ENCODE results near the gene SRRM3. TPM values are rescaled to one million over a fixed set of nuclear protein-coding genes. Genes with fewer than 3 reads are reported as not detected.
"Not testable (repeated sequence)": the region's sequence is repeated elsewhere in the genome, so short reads cannot be mapped to it uniquely, and the experiment has no call there.

The SRRM3 gene
- total RNA-seq, 2 experiments from 2014 or later: not detected

DNA sequence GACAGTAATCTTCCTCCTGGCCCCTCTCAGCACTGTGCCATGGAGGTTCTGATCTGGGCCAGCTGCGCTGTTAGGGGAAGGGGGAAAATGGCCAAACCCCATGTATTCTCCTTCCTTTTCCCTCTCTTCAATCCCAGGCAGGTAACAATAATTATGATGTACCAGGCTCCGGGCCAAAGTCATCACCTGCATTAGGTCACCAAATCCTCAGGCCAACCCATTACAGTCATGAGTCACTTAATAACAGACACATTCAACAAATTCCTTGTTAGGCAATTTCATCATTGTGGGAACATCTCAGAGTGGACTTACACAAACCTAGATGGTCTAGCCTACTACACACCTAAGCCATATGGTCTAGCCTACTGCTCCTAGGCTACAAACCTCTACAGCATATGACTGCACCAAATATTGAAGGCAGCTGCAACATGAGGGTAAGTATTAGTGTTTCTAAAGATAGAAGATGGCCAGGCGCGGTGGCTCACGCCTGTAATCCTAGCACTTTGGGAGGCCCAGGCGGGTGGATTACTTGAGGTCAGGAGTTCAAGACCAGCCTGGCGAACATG, 98.6 kb downstream of the SRRM3 start:
- POLR2A ChIA-PET: no interaction called here
- CTCF ChIA-PET: interaction anchor here (3.3 kb wide), 1 partner anchor 14 kb away, joined by 20 read pairs; no protein-coding TSS in a partner anchor

DNA sequence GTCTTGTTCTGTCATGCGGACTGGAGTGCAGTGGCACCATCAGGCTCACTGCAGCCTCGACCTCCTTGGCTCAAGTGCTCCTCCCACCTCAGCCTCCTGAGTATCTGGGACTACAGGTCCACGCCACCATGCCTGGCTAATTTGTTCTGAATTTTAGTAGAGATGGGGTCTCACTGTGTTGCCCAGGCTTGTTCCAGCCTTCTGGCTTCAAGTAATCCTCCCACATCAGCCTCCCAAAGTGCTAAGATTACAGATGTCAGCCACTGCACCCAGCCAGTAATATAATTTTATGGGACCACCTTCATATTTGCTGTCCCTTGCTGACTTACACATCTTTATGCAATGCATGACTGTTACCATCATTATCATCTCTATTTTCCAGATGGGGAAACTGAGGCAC, 99.3 kb downstream of the SRRM3 start:
- CTCF ChIA-PET: interaction anchor here (1.1 kb wide), 1 partner anchor 9 kb away, joined by 4 read pairs; no protein-coding TSS in a partner anchor

DNA sequence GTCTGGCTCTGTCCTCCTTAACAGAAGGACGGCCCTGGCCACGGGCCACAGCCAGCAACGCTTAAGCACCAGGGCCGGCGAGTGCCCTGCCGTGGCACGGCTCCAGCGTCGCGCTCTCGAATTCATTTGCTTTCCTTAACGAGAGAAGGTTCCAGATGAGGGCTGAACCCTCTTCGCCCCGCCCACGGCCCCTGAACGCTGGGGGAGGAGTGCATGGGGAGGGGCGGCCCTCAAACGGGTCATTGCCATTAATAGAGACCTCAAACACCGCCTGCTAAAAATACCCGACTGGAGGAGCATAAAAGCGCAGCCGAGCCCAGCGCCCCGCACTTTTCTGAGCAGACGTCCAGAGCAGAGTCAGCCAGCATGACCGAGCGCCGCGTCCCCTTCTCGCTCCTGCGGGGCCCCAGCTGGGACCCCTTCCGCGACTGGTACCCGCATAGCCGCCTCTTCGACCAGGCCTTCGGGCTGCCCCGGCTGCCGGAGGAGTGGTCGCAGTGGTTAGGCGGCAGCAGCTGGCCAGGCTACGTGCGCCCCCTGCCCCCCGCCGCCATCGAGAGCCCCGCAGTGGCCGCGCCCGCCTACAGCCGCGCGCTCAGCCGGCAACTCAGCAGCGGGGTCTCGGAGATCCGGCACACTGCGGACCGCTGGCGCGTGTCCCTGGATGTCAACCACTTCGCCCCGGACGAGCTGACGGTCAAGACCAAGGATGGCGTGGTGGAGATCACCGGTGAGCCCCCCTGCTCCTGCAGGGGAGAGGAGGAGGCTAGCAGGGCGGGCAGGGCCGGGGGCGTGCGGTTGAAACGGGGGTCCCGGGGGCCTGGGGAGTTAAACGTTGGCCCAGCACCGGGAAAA, 100.9 kb downstream of the SRRM3 start, which contains the start of gene HSPB1:
Gene HSPB1, plus strand, starts transcription at position 327 of the 855 bp plus-strand sequence. Its CDS starts 40 bp downstream, at position 367.
- POLR2A ChIA-PET: interaction anchor here (1.0 to 1.2 kb wide), 2 partner anchors 11 to 16 kb away, joined by 3 to 4 read pairs; no protein-coding TSS in a partner anchor
- CTCF ChIA-PET: interaction anchor here (1.1 to 1.6 kb wide), 4 partner anchors 11 to 57 kb away, joined by 3 to 7 read pairs (median 4); partner anchors contain the start of gene YWHAG

More for the DNA sequence above, 99.3 kb downstream of the SRRM3 start:
- POLR2A ChIA-PET: no interaction called here

DNA sequence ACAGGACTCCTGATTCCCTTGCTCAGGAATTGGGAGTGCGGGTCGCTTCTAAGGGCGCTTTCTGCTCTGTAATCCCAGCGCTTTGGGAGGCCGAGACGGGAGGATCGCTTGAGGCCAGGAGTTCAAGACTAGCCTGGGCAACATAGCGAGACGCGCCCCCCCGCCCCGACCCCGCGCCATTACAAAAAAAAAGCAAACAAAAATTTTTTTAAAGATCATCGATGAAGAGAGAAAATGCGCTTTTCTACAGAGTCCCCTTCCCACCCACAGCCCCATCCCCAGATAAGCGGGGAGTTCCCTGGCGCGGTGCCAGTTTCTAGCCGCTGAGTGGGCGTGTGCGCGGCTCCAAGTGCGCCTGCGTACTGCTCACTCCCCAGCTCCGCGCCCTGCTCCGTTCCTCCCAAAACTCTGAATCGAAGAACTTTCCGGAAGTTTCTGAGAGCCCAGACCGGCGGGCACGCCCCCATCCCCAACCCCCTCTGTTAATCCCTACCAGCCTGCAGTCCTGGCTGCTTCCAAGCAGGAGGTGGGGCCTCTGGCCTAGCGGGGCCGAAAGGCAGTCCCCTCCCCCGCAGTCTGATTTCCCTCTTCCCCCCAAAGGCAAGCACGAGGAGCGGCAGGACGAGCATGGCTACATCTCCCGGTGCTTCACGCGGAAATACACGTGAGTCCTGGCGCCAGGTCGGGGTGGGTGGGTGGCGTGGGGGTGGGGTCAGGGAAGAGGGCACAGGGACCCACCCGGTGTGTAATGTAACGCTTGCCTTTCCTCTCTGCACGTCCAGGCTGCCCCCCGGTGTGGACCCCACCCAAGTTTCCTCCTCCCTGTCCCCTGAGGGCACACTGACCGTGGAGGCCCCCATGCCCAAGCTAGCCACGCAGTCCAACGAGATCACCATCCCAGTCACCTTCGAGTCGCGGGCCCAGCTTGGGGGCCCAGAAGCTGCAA, 101.8 kb downstream of the SRRM3 start:
- ChIA-PET CTCF (interaction anchor here (1.3 to 2.4 kb wide), 3 partner anchors 10 to 12 kb away, joined by 5 to 18 read pairs (median 7); no protein-coding TSS in a partner anchor), POLR2A (interaction anchor here (1.0 to 1.2 kb wide), 2 partner anchors 12 to 15 kb away, joined by 3 to 4 read pairs; no protein-coding TSS in a partner anchor)

DNA sequence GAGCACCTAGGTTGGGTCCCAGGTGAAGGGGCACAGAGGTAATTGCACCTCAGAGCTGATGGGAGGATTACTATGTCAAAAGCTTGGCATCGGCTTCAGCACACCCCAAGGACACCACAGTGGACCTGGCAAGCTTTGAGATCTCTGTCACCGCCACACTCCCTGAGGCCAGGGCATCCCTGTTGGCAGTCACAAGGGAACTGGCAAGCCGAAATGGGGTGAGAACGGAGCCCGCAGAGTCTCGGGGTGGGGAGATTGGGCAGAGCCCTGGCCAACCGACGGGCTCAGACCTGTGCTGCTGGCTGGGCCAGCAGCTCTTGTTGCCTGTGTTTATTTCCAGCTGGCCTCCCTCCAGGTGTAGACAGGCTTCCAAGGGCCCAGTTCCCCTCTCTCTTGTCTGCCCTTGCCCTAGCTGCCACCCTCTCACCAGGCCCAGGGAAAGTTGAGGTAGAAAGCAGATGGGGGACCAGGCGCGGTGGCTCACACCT, 103.2 kb downstream of the SRRM3 start:
- ChIA-PET CTCF (interaction anchor here (0.9 to 2.4 kb wide), 2 partner anchors 9 to 16 kb away, joined by 4 to 18 read pairs; no protein-coding TSS in a partner anchor), POLR2A (no interaction called here)

DNA sequence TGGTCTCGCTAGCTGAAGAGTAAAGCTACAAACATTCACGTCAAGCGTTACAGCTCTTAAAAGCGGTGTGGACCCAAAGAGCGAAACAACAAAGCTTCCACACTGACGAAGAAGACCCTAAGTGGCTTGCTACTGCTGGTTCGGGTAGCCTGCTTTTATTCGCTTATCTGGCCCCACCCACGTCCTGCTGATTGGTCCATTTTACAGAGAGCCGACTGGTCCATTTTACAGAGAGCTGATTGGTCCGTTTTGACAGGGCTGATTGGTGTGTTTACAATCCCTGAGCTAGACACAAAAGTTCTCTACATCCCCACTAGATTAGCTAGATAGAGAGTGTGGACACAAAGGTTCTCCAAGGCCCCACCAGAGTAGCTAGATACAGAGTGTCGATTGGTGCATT, 107.2 kb downstream of the SRRM3 start:
- CTCF ChIA-PET: interaction anchor here (1.1 to 1.3 kb wide), 2 partner anchors 18 to 131 kb away, joined by 3 read pairs; no protein-coding TSS in a partner anchor
- POLR2A ChIA-PET: not testable (repeated sequence)

DNA sequence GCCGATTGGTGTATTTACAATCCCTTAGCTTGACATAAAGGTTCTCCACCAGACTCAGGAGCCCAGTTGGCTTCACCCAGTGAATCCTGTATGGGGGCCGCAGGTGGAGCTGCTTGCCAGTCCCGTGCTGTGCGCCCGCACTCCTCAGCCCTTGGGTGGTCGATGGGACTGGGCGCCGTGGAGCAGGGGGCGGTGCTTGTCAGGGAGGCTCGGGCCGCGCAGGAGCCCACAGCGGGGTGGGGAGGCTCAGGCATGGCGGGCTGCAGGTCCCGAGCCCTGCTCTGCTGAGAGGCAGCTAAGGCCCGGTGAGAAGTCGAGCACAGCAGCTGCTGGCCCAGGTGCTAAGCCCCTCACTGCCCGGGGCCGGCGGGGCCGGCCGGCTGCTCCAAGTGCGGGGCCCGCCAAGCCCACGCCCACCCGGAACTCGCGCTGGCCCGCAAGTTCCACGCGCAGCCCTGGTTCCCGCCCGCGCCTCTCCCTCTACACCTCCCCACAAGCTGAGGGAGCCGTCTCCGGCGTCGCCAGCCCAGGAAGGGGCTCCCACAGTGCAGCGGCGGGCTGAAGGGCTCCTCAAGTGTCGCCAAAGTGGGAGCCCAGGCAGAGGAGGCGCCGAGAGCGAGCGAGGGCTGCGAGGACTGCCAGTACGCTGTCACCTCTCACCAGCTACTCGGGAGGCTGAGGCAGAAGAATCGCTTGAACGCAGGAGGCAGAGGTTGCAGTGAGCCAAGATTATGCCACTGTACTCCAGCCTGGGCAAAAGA, 107.8 kb downstream of the SRRM3 start:
- POLR2A ChIA-PET: not testable (repeated sequence)
- CTCF ChIA-PET: interaction anchor here (1.1 to 1.3 kb wide), 2 partner anchors 18 to 132 kb away, joined by 3 read pairs; no protein-coding TSS in a partner anchor

DNA sequence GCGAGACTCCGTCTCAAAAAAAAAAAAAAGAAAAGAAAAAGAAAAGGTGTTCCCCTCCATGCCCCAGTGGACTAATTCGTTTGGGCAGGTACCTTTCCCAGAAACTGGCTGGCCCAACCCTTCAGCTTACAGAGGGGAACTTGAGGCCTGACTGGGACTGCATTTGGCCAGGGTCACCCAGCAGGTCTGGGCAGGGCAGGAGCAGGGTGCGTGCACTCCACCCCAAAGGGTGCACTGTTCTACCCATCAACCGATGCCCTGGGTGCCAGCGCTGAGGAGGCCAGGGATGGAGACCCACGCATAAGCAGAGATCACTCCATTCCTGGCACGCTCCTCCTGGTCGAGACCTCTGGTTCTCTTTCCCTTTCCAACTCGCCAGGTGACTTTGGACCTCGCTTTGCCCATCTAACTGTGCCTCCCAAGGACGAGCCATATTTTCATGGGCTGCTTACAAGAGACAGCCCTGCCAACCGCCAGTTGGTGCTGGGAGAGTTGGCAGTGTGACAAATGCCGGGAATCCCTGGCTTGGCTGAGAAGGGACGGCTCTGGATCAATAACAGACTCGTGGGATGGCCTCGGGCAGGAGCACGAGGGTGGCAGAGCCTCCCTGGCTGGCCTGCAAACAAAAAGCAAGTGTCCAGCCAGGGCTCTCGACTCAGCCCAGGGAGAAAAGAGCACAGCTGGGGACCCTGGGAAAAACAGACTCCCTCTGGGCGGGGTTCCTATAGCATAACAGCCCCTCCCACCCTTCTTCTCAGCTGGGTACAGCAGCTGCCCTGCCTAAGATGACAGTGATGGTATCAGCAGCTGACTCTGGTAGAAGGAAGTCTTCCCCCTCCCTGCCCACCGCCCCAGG, 108.6 kb downstream of the SRRM3 start:
- POLR2A ChIA-PET: no interaction called here
- CTCF ChIA-PET: interaction anchor here (1.3 to 8.3 kb wide), 2 partner anchors 19 kb away, joined by 3 to 69 read pairs; no protein-coding TSS in a partner anchor

DNA sequence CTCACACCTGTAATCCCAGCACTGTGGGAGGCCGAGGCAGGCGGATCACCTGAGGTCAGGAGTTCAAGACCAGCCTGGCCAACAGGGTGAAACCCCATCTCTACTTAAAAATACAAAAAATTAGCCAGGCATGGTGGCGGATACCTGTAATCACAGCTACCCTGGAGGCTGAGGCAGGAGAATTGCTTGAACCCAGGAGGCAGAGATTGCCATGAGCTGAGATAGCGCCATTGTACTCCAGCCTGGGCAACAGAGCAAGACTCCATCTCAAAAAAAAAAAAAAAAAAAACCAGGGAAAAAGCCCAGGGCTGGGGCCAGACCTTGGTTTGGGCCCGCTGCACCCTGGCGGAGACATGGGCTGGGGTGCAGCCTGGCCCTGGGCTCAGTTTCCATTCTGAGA, 110.1 kb downstream of the SRRM3 start:
- POLR2A ChIA-PET: not testable (repeated sequence)
- CTCF ChIA-PET: interaction anchor here (0.7 to 8.3 kb wide), 3 partner anchors 9 to 40 kb away, joined by 3 to 69 read pairs (median 4); no protein-coding TSS in a partner anchor

DNA sequence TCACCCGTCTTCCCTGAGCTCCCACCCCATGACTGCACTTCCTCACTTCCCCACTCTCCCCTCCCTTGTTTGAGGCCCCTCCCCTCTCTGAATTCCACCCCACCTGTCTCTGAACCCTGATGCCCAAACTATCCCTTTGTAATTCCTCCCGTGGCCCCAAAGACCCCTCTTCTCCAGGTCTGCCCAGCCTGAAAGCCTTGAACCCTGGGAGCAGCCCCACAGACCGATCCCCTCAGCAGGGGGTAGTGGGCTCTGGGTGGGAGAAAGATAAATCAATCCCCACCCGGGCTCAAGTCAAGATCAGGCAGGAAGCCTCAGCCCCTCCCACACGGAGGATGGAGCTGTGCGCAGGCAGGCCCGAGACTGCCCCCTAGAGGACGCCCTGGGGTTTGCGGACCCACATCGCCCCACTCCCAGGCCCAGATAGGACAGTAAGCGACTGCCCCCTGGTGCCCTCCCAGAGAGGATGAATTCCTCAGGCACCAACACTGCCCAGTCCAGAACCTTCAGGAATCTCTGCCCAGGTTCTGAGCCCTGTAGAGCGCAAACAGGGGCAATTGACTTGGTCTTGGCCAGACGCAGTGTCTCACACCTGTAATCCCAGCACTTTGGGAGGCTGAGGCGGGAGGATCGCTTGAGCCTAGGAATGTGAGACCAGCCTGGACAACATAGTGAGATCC, 112.5 kb downstream of the SRRM3 start:
- ChIA-PET CTCF (interaction anchor here (0.5 to 8.3 kb wide), 33 partner anchors 9 to 254 kb away, joined by 3 to 69 read pairs (median 4); partner anchors contain the start of gene HSPB1), POLR2A (no interaction called here)

DNA sequence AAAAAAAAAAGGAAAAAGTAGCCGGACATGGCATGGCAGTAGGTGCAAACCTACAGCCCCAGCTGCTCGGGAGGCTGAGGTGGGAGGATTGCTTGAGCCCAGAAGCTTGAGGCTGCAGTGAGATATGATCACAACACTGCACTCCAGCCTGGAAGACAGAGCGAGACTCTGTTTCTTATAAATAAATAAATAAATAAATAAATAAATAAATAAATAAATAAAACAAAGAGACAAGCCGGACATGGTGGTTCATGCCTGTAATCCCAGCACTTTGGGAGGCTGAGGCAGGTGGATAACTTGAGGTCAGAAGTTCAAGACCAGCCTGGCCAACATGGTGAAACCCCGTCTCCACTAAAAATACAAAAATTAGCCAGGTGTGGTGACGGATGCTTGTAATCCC, 113.0 kb downstream of the SRRM3 start:
- POLR2A ChIA-PET: not testable (repeated sequence)
- CTCF ChIA-PET: interaction anchor here (0.7 to 8.3 kb wide), 20 partner anchors 9 to 144 kb away, joined by 3 to 69 read pairs (median 6); partner anchors contain the start of gene HSPB1

DNA sequence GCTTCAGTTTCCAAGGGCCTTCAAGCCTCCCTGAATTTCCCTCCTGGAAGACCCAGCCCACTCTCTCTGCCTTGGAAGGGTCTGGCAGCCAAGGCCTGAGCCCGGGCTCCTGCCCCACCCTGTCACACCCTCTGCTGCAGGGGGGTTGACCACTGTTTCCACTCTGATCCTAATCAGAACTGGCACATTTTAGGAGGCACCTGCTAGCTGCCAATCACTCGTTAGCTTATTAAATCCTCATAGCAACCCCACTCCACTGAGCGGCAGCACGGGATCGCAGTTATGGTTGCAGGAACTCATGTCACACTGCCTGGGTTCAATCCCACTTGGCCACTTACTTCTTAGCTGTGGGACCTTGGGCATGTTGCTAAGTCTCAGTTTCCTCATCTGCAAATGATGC, 113.7 kb downstream of the SRRM3 start:
- ChIA-PET POLR2A (no interaction called here), CTCF (interaction anchor here (0.8 to 8.3 kb wide), 9 partner anchors 10 to 145 kb away, joined by 3 to 69 read pairs (median 10); no protein-coding TSS in a partner anchor)

DNA sequence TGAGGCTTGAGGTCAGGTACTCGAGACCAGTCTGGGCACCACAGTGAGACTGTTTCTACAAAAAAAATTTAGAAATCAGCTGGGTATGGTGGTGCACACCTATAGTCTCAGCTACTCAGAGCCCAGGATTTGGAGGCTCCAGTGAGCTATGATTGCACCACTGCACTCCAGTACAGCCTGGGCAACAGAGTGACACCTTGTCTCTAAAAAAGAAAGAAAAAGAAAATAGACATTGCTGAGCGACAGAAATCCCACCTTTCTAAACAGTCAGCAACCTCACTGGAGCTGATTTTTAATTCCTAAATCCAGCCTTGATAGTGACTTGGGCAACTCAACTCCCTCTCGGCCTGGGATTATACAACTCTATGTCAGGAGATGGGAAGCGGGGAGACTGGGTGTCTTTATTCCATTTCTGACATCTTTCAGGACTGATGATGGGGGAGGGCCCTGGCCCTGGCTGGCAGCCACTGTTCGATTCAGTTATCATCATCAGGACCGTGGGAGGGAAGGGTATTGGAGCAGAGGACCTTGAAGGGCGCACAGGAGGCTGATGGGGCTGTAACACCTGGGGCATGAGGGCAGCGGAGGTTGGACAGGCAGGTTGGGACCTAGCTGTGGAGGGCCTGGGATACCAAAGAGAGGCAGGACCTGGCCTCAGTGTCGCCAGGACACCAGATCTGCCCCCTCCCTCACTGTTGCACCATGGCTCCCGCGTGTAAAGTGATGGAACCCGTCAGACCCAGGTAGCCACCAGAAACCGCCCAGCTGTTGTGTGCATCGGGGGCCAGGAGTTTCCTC, 115.5 kb downstream of the SRRM3 start:
- CTCF ChIA-PET: interaction anchor here (0.8 to 8.3 kb wide), 11 partner anchors 8 to 269 kb away, joined by 3 to 69 read pairs (median 4); partner anchors contain the start of genes MDH2, STYXL1 and YWHAG
- POLR2A ChIA-PET: interaction anchor here (0.6 to 3.7 kb wide), 4 partner anchors 20 to 42 kb away, joined by 4 to 34 read pairs (median 5); partner anchors contain the start of gene YWHAG

DNA sequence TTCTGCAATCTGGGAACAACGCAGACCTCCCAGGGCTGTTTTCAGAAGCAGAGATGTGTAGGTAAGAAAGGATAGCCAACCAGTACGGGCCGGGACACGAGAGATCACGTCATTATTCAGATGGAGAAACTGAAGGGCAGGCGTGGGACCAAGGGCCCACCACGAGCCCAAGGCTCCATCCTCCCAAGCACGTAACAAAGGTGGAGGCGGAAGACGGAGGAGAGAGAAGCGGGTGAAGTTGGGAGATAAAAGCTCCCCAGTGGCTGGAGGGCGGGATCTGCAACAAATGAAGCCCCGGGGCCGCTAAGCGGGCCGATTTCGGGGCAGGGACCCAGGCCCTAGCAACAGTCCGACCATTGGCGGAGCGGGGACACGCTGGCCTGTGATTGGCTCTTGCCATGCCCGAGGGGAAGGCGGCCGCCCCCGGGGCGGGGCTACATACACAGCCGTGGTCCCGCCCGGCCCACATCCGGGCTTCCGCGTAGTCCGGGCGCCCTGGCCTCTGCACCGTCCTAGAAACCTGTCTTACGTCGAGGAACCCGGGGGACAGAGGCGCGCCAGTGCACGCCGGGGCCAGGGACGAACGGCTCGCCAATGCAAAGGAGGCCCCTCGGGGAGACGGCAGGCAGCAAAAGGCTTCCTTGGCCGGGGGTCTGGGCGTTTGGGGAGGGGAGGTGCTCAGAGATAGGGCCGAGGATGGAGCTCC, 116.2 kb downstream of the SRRM3 start:
- ChIA-PET CTCF (interaction anchor here (0.9 to 8.3 kb wide), 11 partner anchors 10 to 270 kb away, joined by 3 to 69 read pairs (median 6); partner anchors contain the start of genes MDH2, STYXL1 and YWHAG), POLR2A (interaction anchor here (0.7 to 3.7 kb wide), 5 partner anchors 15 to 146 kb away, joined by 3 to 34 read pairs (median 5); partner anchors contain the start of genes HSPB1 and YWHAG)
